ENCODE measurements around the gene LMNTD2. TPM values are rescaled to one million over a fixed set of nuclear protein-coding genes. Genes with fewer than 3 reads are reported as not detected.
A peak's percentile ranks its signal among the peaks of the same experiment; 100 is the strongest.

LMNTD2 gene
- total RNA-seq, 1 experiment from 2014 or later, result 1.4 TPM

DNA sequence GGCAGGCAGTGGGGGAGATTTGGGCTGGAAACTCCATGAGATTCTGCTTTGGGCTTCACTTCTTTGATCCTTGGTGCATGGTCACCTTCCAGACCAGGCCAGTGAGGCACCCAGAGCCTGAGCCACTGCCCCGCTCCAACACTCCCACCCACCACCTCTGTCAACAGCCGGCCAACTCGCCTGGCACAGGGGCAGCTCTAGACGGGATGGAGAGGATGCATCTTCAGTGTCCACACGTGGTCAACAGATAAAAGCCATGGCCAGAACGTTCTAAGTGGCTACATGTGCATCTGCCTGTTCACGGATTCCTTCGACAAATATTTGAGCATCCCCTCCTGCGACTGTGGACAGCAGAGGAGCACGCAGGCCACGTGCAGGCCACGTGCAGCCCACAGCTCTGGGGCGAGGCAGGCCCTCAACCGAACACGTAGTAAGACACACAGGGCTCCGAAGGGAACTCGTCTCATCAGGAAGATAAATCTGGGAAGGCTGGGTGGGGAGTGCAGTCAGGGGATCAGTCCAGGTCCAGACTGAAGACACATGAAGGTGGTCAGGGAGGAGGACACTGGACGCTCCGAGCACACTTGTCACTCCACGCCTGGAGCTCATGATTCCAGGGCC is 22.0 kb downstream of the LMNTD2 start:
- CTCF ChIA-PET, result no interaction called here
- H3K4me3 ChIP-seq (ENCODE audit: low read length), result no peak overlapping the region
- no peak overlapping the region for H3K4me2 ChIP-seq (ENCODE audit: low read length)

DNA sequence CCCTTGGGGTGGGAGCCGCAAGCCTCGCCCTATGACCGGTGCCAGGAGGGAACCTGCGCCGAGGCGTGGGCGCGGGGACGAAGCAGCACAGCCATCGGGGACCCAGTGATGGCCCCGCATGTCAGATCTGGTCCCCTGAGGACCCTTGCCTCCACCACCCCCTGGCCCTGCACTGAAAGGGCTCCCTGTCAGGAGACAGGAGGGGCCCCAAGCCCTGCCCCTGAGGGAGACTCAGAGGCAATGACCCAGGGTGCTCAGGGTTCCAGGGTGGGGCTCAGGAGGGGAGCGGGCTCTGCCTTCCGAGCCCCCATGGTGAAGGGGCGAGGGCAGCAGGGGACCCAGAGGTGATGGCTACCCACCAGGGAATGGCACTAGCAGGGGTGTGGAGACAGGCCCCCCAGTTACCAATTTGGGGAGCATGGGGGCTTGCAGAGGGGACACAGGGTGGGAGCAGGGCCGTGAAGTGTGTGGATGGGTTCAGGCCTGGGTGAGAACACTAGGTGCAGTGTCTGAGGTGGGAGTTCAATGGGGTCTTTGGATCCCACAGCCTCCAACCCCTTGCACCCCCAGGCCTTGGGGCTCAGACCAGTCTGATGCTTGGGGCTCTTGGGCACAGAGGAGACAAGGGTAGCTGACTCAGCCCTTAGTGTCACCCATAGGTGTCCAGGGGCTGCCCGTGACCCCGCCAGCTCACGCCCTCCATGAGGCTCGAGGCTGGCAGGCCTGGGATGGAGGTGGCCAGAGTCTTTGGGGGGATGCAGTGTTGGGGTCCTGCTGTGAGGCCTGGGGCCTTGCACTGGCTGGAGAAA is 22.7 kb downstream of the LMNTD2 start:
- Histone ChIP-seq H3K27me3 (ENCODE audit: low read length) (no peaks in the 10 kb centered on the region), H3K9me2 (replicated peaks; ENCODE audit: low read length) (no peaks in the 10 kb centered on the region), H3K9ac (ENCODE audit: low read length) (peak overlapping the region; percentile 32; the same call in 1 of the 2 replicates), H3K36me3 (ENCODE audit: low read depth, low read length) (no peaks in the 10 kb centered on the region), H2AFZ (ENCODE audit: low read length) (peak overlapping the region; percentile 95), H3K79me2 (ENCODE audit: low read length) (peaks cover 16% of the 10 kb centered on the region), H4K20me1 (ENCODE audit: low read length) (peaks cover 4% of the 10 kb centered on the region; the same call in 1 of the 2 replicates), H3K27ac (ENCODE audit: low read length) (no peak overlapping the region), H3K4me1 (ENCODE audit: insufficient read depth, low read length) (peaks cover 17% of the 10 kb centered on the region), H3K4me3 (ENCODE audit: low read length) (peak overlapping the region; percentile 62), H3F3A (ENCODE audit: low read length, unreplicated experiment) (no peaks in the 10 kb centered on the region), H3K9me3 (ENCODE audit: low read length) (no peaks in the 10 kb centered on the region), H3K4me2 (ENCODE audit: low read length) (peak overlapping the region; percentile 89)
- POLR2A ChIA-PET (ENCODE audit: unreplicated experiment), result no interaction called here
- CTCF ChIA-PET, result no interaction called here
- DNase-seq (no peak), ATAC-seq (no peak)
- intact Hi-C loops (cut with micrococcal nuclease), result loop anchor here (2.0 kb wide), 2 partner anchors 31 to 39 kb away; partner anchors contain the start of genes PHRF1 and RNH1
- BruUV-seq (replicated peaks), result TSS peak; percentile 33
- TF ChIP-seq, protein P1, sequence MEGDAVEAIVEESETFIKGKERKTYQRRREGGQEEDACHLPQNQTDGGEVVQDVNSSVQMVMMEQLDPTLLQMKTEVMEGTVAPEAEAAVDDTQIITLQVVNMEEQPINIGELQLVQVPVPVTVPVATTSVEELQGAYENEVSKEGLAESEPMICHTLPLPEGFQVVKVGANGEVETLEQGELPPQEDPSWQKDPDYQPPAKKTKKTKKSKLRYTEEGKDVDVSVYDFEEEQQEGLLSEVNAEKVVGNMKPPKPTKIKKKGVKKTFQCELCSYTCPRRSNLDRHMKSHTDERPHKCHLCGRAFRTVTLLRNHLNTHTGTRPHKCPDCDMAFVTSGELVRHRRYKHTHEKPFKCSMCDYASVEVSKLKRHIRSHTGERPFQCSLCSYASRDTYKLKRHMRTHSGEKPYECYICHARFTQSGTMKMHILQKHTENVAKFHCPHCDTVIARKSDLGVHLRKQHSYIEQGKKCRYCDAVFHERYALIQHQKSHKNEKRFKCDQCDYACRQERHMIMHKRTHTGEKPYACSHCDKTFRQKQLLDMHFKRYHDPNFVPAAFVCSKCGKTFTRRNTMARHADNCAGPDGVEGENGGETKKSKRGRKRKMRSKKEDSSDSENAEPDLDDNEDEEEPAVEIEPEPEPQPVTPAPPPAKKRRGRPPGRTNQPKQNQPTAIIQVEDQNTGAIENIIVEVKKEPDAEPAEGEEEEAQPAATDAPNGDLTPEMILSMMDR (conservative IDR thresholded peaks at IDR 0.05; ENCODE audit: low read depth, low read length), result no peak
- no peak for TF ChIP-seq EZH2phosphoT487 (IDR thresholded peaks at IDR 0.05; ENCODE audit: borderline replicate concordance, low read length)
- TF ChIP-seq EZH2 (IDR thresholded peaks at IDR 0.05; ENCODE audit: low read length, unreplicated experiment), result no peak

More for the DNA sequence above, 22.0 kb downstream of the LMNTD2 start:
- POLR2A ChIA-PET (ENCODE audit: unreplicated experiment), result no interaction called here
- Histone ChIP-seq H3K9me2 (replicated peaks; ENCODE audit: low read length) (no peaks in the 10 kb centered on the region), H4K20me1 (ENCODE audit: low read length) (peaks cover 4% of the 10 kb centered on the region; the same call in 1 of the 2 replicates), H3K27me3 (ENCODE audit: low read length) (no peaks in the 10 kb centered on the region), H3K27ac (ENCODE audit: low read length) (no peak overlapping the region), H3K79me2 (ENCODE audit: low read length) (peaks cover 14% of the 10 kb centered on the region), H2AFZ (ENCODE audit: low read length) (no peak overlapping the region), H3K4me1 (ENCODE audit: insufficient read depth, low read length) (peaks cover 17% of the 10 kb centered on the region), H3K36me3 (ENCODE audit: low read depth, low read length) (no peaks in the 10 kb centered on the region), H3K9ac (ENCODE audit: low read length) (no peak overlapping the region), H3K9me3 (ENCODE audit: low read length) (no peaks in the 10 kb centered on the region), H3F3A (ENCODE audit: low read length, unreplicated experiment) (no peaks in the 10 kb centered on the region)
- TF ChIP-seq EZH2 (IDR thresholded peaks at IDR 0.05; ENCODE audit: low read length, unreplicated experiment), result no peak
- no peak for TF ChIP-seq EZH2phosphoT487 (IDR thresholded peaks at IDR 0.05; ENCODE audit: borderline replicate concordance, low read length)
- TF ChIP-seq, protein P1 (conservative IDR thresholded peaks at IDR 0.05; ENCODE audit: low read depth, low read length), result no peak
- no peak for DNase-seq
- no TSS peak for BruUV-seq (replicated peaks)
- ATAC-seq, result no peak
- intact Hi-C loops (cut with micrococcal nuclease), result no loop called here
